Measurements from ENCODE around the gene LRRC4B.

LRRC4B gene

DNA sequence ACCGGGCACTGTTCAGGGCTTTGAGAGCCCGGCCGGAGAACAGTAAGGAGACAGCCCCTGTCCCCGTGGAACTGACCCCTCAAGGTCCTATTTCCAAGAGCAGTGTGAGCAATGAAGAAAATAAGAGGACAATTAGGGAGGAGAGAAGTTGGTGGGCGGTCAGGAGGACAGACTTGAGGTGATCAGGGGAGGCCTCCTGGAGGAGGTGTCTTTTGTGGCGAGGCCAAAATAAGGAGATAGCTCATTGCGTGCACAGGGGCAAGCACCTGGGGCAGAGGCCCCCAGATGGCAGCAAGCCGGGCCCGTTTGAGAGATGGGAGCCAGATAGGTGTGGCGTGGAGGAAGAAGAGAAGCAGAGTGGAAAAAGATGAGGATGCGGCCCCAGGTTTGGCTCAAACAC, 2.8 kb upstream of the LRRC4B start:
- no peak for DNase-seq

DNA sequence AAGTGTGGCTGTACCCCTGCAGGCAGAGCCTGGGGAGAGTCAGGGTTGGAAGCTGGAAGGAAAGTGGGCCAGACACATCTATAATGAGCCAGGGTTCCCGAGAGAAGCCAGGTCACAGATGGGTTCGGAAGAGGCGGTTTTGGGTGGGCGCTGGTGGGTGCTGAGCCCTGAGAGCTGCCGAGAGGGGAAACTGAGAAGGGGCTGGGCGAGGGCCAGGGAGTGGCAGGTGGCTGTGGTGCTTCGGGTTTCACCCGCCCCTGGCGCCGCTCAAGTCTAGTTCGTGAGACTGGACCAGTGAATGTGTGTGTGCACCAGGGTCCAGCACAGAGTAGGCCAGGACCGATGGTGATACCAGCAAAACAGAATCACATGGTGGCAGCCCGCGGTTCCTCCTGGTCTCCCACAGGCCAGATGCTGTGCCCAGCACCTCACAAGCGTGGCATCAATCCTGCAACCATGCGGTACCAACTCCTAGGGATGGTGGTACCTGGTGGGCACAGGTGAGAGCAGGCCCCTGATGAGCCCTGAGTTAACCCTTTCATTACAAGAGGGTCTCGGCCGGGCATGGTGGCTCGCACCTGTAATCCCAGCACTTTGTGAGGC, 1.8 kb upstream of the LRRC4B start:
- DNase-seq, result no peak

DNA sequence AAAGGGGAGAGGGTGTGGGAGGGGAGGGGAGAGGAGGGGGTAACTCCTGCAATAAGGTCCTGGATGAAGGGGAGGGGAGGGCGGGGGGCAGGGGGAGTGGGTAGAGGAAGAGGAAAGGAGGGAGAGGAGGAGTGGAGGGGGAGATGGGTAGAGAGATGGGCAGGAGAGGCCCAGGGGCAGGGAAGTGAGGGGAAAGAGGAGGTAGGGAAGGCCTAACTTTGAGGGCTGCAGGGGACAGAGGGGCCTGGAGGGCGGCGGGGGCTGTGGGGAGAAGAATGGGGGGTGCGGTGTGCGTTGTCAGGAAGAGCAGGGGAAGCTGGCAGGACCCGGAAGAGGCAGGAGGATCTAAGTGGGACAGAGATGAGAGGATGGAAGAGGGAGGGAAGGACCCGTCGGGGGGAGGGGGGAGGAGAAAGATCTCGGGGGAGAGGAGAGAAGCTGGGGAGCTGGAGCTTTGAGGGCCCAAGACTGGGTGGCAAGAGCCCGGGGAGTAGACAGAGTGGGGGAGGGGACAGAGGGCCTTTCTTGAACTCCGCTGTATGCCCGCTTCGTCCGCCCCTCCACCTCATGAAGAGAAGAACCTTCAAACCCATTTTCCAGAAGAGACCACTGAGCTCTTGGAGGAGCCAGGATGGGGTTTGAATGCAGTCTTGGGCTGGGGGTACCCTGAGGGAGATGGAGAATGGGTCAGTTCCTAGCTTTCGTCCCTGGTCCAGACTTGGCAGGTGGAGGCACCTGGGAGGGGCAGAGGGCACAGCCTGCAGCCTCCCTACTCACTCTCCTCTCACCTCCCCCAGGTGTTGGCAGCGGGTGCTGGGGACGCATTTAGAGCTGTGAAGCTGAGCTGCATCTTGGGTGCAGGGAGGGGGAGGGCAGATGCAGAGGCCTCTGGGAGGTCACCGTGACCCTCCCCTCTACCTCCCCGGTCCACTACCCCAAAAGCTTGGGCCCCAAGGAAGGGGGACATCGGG, 778 bp upstream of the LRRC4B start:
- no peak for DNase-seq

DNA sequence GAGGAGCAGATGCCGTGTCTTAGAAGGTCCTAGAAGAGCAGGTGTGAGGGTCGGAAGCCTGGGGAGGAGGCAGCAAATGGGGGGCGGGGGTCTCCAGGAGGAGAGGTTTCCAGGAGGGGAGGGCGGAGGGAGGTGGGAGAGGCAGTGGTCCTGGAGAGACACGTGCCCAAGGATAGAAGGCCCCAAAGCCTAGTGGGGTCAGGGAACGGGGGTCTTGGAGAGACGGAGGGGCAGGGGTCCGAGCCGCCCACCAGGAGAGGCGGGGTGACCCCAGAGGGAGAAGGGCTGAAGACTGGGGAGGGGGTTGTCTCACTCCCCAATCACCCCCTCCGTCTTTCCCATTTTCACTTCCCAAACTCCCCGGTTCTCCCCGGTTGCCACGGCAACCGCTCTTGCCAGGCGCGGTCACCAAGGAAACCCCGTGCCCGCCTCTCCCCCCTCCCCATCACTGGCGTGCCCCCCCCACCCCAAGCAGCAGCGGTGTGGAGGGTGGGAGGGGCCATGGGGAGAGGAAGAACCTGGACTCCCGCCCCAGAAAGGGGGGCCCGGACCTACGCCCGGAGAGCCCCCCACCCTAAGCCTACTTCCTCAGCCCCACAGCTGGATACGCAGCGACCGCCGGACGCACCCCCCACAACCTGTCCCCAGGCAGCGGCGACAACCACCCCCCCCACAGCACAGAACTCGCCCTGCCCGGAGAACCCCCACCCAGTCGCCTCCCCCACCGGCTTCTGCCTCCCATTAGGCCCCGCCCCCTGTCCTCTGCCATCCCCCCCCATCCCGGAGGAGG, 988 bp downstream of the LRRC4B start:
- DNase-seq, result peak; percentile 58

DNA sequence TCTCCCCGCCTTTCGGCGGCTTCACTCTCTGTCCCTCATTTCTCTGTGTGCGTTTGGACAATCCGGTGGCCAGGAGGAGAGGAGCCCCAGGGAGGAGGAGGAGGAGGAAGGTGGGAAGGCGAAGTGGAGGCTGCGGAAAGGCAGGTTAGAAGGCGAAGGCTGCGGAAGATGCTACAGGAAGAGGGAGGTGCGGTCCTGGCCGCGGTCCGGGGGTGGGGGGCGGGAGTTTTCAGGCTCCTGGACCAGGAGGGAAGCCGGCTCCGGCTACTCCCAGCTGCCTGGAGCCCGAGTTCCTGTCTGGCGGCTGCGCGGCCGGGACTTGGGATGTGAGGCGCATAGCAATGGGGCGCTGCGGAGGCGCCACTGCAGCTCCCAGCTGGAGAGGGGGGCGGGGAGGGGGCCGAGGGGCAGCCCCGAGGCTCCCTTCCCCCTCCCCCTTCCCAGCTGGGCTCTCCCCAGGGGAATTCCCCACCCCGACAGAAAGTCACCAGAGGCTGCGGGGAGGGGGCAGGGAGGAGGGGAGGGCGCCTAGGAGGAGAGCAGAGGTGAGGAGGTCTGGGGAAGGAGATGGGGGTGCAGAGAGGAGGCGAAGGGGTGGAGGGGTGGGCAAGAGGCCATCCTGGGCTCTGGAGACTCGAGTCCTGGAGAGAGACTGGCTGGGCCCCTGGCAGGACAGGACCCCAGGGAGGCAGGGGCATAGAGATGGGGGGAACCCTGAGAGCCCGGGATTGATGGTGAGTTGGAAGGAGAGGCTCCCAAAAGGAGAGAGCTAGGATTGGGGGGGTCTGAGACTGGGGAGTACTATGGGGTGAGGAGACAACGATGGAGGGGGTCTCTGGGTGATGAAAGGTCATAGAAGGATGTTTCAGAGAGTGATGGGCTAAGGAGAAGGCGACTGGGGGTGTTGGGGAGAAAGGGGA, 2.0 kb downstream of the LRRC4B start:
- DNase-seq, result peak; percentile 59

DNA sequence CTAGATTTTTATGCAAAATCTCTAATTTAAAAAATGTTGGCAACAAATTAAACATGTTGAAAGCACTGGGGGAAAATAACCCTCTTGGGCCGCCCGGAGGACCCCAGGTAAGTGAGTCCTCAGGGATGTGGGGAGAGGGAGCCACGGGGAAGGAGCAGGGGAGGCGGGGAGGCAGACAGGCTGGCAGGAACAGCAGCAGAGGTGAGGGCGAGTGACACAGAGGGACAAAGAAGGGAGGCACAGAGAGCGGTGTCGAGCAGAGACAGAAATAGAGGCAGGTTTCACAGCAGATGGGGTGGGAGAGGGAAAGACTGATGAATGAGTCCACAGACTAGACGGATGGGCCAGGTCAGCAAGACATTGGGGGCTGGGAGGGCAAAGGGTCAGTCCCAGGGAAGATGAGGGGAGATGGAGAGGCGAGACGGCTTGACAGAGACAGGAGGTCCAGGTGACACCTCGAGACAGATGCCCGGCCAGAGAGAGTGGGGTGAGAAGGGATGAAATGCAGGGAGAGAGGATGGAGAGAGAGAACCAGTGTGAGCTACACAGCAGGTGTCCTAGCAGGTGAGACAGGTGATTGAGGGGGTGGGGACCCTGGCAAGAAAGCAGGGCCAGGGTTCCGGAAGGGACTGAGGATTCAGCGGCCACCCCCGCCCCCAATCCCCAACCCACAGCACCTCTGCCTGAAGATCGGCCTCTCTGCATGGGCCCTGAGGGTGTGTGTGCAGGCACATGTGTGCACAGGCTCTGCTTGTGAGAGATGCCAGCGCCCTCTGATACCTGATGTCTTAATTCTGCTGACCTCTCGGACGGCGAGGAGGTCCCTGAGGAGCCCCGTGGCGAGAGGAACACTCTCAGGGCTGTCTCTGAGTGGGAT, 3.8 kb downstream of the LRRC4B start:
- DNase-seq, result no peak

GRCh38 chr19:50563597-50563996, 4.6 kb downstream of the LRRC4B start:
- peak; percentile 45 for DNase-seq

DNA sequence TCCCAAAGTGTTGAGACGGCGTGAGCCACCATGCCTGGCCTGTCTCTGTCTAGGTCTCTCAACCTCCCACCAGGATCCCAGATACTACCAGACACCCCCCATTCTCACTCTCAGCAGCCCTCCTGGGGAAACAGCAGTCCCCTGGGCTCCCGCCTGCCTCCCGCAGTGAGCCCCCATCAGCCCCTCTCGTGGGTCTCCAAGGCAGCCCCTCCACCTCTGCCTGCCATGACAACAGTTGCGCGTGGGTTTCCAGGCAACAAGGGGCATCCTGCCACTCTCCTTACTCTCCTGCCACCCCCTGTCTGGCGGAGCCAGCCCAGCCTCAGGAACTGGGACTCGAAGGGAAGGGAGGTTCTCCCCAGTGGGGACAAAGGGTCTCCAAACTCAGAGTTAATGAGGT, 5.2 kb downstream of the LRRC4B start:
- DNase-seq, result no peak

- DNase-seq, result no peak
Observed at GRCh38 chr19:50562329-50562728, 5.9 kb downstream of the LRRC4B start.

GRCh38 chr19:50559636-50560035, 8.6 kb downstream of the LRRC4B start:
- no peak for DNase-seq

GRCh38 chr19:50558449-50558848, 9.8 kb downstream of the LRRC4B start:
- DNase-seq, result no peak

- DNase-seq, result no peak
Observed at GRCh38 chr19:50558039-50558438, 10.2 kb downstream of the LRRC4B start.

DNA sequence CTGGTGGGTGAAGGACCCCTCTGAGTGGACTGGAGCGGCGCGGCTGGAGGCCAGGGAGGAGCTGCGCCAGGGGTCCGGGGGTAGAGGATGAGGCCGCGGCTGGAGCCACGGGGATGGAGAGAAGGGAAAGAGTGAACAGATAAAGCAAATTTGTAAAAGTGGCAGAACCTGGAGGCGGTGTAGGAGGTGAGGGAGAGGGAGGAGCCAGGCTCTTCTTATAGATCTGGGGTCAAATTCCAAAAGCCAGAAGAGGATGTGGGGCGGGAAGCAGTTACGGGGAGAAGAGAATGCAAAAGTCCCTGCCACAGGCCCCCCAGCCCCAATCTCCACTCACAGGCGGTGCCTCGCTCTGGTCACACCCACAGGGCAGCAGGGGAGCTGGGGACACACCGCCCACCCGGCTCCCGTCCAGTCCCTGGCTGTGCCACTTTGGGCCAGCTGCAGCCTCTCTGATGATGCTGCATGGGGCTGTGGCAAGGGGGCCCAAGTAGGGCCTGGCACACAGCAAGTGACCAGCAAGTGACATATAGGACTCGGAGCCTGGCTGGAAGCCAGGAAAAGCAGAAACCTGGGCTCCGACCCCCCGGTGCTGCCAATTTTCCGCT, 11.1 kb downstream of the LRRC4B start:
- no peak for DNase-seq

- DNase-seq, result peak; percentile 96
Observed at GRCh38 chr19:50556282-50557008, 11.8 kb downstream of the LRRC4B start.

- DNase-seq, result peak; percentile 36
Observed at GRCh38 chr19:50555450-50556281, 12.6 kb downstream of the LRRC4B start.

DNA sequence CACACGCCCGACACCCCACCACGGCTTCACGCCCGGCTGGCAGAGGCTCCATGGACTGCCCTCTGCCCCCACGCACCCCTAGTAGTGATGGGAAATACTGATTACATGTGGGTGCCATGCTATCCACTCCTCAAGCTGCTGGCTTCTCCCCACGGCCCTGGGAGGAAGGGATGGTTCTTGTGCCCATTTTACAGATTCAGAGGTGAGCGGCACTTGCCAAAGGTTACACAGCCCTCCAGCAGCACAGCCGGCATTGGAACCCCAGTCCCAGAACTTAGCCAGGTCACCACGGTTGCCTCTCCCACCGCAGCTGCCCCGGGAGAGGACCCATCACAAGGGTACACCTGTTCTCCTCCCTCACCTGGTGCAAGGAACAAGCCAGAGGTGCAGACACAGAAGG, 13.2 kb downstream of the LRRC4B start:
- no peak for DNase-seq

- DNase-seq, result no peak
Observed at GRCh38 chr19:50554212-50554611, 14.0 kb downstream of the LRRC4B start.

GRCh38 chr19:50553134-50553703, 15.0 kb downstream of the LRRC4B start:
- no peak for DNase-seq

- DNase-seq, result no peak
Observed at GRCh38 chr19:50552540-50552939, 15.7 kb downstream of the LRRC4B start.

Data from eye (tissue), 1 donor.